ENCODE measurements around the gene IL1F10.

The IL1F10 gene

GRCh38 chr2:113114996-113115395, 47.2 kb downstream of the IL1F10 start:
- no peak for DNase-seq

- no peak for DNase-seq
Observed at GRCh38 chr2:113116100-113116958, 48.6 kb downstream of the IL1F10 start.

- no peak for DNase-seq
Observed at GRCh38 chr2:113117541-113118262, 49.9 kb downstream of the IL1F10 start.

- no peak for DNase-seq
Observed at GRCh38 chr2:113118263-113118657, 50.5 kb downstream of the IL1F10 start.

- no peak for DNase-seq
Observed at GRCh38 chr2:113119111-113119510, 51.3 kb downstream of the IL1F10 start.

GRCh38 chr2:113120861-113121260, 53.1 kb downstream of the IL1F10 start:
- DNase-seq: no peak

- no peak for DNase-seq
Observed at GRCh38 chr2:113122364-113122763, 54.6 kb downstream of the IL1F10 start.

GRCh38 chr2:113123726-113124125, 56.0 kb downstream of the IL1F10 start:
- DNase-seq: no peak

- no peak for DNase-seq
Observed at GRCh38 chr2:113124181-113124961, 56.6 kb downstream of the IL1F10 start.

All from NCI-H1105 (cell line).